ENCODE data around the gene LILRA6. TPM values are rescaled to one million over a fixed set of nuclear protein-coding genes. Genes with fewer than 3 reads are reported as not detected.

The LILRA6 gene
- total and polyA plus RNA-seq, 10 of the 15 experiments (the other 5 are each of a cell fraction or from before 2014, with no cell fraction given) = 0.04 to 1.7 (median 0.09) TPM; not detected in 2

GRCh38 chr19:54268936-54269335 lies 26.3 kb upstream of the LILRA6 start:
- WGBS (ENCODE audit: insufficient coverage, insufficient replicate concordance, low lambda C conversion rate, missing lambda C conversion rate) = 0% methylated on average over 2 of the region's 2 CpGs
- H3K27me3 ChIP-seq (replicated peaks in 1 of 2; ENCODE audit: control insufficient read depth in 2 of 2, insufficient read depth in 2 of 2, low read length in 1 of 2) = peaks cover 0 to 3% of the 10 kb centered on the region in 2 experiments; a peak in 1 of 4 replicates
- SMC1A ChIA-PET (ENCODE audit: uncharacterized antibody, unreplicated experiment) = interaction anchor here (3.7 kb wide), 1 partner anchor 120 kb away, joined by 12 read pairs; no protein-coding TSS in a partner anchor

More at GRCh38 chr19:54268936-54269335, 26.3 kb upstream of the LILRA6 start:
- H3K36me3 ChIP-seq (ENCODE audit: control insufficient read depth in 2 of 2, insufficient read depth in 2 of 2, low read length in 1 of 2) = no peaks in the 10 kb centered on the region
- in situ Hi-C loops (cut with MboI) (no loop called here), intact Hi-C loops (cut with micrococcal nuclease; ENCODE audit: unreplicated experiment) (no loop called here)
- DNase-seq (ENCODE audit: low read depth, low spot score) (no peak), ATAC-seq (no peak), FAIRE-seq (no peak)
- H3K79me2 ChIP-seq (ENCODE audit: control insufficient read depth, insufficient read depth, low read length) = no peaks in the 10 kb centered on the region
- no peaks in the 10 kb centered on the region for H3K4me1 ChIP-seq (ENCODE audit: control insufficient read depth, insufficient read depth, low read length)
- no peak overlapping the region for H3K4me3 ChIP-seq
- ChIA-PET POLR2A (no interaction called here), RAD21 (ENCODE audit: unreplicated experiment) (interaction anchor here (4.4 kb wide), 1 partner anchor 122 kb away, joined by 22 read pairs; no protein-coding TSS in a partner anchor), CTCF (interaction anchor here (7.1 kb wide), 1 partner anchor 121 kb away, joined by 60 read pairs; no protein-coding TSS in a partner anchor)
- H3K9me3 ChIP-seq (replicated peaks; ENCODE audit: control insufficient read depth, insufficient read depth, low read length) = no peaks in the 10 kb centered on the region; the same call in 2 of the 3 replicates
- TF ChIP-seq NFXL1 (IDR thresholded peaks at IDR 0.05; ENCODE audit: borderline replicate concordance) (no peak), ZNF622 (IDR thresholded peaks at IDR 0.05) (no peak), NFYA (IDR thresholded peaks at IDR 0.05; ENCODE audit: borderline replicate concordance, low read depth, low read length) (no peak), NRF1 (conservative IDR thresholded peaks at IDR 0.05; ENCODE audit: low read depth, low read length) (no peak), SMAD5 (IDR thresholded peaks at IDR 0.05; ENCODE audit: low read depth) (no peak), ZZZ3 (IDR thresholded peaks at IDR 0.05; ENCODE audit: control insufficient read depth, insufficient read length, low read depth) (no peak), RB1 (IDR thresholded peaks at IDR 0.05; ENCODE audit: borderline replicate concordance) (no peak), EGR1 (IDR thresholded peaks at IDR 0.05; ENCODE audit: borderline replicate concordance in 1 of 2, low read depth in 2 of 2, low read length in 2 of 2) (no peak), CBX3 (IDR thresholded peaks at IDR 0.05; ENCODE audit: borderline replicate concordance, low read depth) (no peak), BRCA1 (IDR thresholded peaks at IDR 0.05; ENCODE audit: low read depth, low read length) (no peak), REST (IDR thresholded peaks at IDR 0.05; ENCODE audit: low read depth, low read length) (no peak), ZSCAN29 (IDR thresholded peaks at IDR 0.05) (no peak), GATAD2B (conservative IDR thresholded peaks at IDR 0.05; ENCODE audit: low read depth) (no peak), JUND (IDR thresholded peaks at IDR 0.05; ENCODE audit: low read depth, low read length) (no peak), PAX8 (IDR thresholded peaks at IDR 0.05) (no peak), SIX5 (IDR thresholded peaks at IDR 0.05; ENCODE audit: low read depth, low read length, severe bottlenecking) (no peak)
- TF ChIP-seq, protein P1, sequence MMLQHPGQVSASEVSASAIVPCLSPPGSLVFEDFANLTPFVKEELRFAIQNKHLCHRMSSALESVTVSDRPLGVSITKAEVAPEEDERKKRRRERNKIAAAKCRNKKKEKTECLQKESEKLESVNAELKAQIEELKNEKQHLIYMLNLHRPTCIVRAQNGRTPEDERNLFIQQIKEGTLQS (IDR thresholded peaks at IDR 0.05; ENCODE audit: borderline replicate concordance, extremely low read depth, low read depth, low read length) = no peak
- TF ChIP-seq, protein P2, sequence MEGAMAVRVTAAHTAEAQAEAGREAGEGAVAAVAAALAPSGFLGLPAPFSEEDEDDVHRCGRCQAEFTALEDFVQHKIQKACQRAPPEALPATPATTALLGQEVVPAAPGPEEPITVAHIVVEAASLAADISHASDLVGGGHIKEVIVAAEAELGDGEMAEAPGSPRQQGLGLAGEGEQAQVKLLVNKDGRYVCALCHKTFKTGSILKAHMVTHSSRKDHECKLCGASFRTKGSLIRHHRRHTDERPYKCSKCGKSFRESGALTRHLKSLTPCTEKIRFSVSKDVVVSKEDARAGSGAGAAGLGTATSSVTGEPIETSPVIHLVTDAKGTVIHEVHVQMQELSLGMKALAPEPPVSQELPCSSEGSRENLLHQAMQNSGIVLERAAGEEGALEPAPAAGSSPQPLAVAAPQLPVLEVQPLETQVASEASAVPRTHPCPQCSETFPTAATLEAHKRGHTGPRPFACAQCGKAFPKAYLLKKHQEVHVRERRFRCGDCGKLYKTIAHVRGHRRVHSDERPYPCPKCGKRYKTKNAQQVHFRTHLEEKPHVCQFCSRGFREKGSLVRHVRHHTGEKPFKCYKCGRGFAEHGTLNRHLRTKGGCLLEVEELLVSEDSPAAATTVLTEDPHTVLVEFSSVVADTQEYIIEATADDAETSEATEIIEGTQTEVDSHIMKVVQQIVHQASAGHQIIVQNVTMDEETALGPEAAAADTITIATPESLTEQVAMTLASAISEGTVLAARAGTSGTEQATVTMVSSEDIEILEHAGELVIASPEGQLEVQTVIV (IDR thresholded peaks at IDR 0.05; ENCODE audit: borderline replicate concordance, partially characterized antibody) = no peak
- no peak overlapping the region for H3K27ac ChIP-seq (ENCODE audit: control insufficient read depth, insufficient read depth)
- BruUV-seq (replicated peaks) = no TSS peak
- H3K4me2 ChIP-seq (ENCODE audit: control insufficient read depth, insufficient read depth) = no peak overlapping the region
- no peak overlapping the region for H3K9ac ChIP-seq (ENCODE audit: control insufficient read depth, insufficient read depth, low read length)
- no peaks in the 10 kb centered on the region for H4K20me1 ChIP-seq (ENCODE audit: control insufficient read depth, insufficient read depth)
- H2AFZ ChIP-seq (ENCODE audit: control insufficient read depth, low read depth, low read length) = no peak overlapping the region
